Liver (tissue), 9 donors: ENCODE measurements around the gene IMPG1. TPM values are rescaled to one million over a fixed set of nuclear protein-coding genes. Genes with fewer than 3 reads are reported as not detected.
"Not testable (repeated sequence)": the region's sequence is repeated elsewhere in the genome, so short reads cannot be mapped to it uniquely, and the experiment has no call there.

Experiments
- DNase-seq: peaks from one replicate; pipeline ENCODE4 v3.0.0-alpha.2; 2017; ENCODE audit warnings: low spot score
- H3K27ac ChIP-seq, 2 donors: one replicate each; pipeline ENCODE4 v1.7.0; 2013; ENCODE audit warnings: inconsistent platforms in 2 of 2, low read length in 2 of 2, control low read depth in 1 of 2, low read depth in 1 of 2, mild to moderate bottlenecking in 1 of 2
- H3K27me3 ChIP-seq, 4 donors: one replicate each; pipeline versions ENCODE4 v1.6.1 to v1.7.0; 2013; ENCODE audit warnings: low read length in 3 of 4, inconsistent platforms in 1 of 4, mild to moderate bottlenecking in 1 of 4, moderate library complexity in 1 of 4; ENCODE audit not compliant: control insufficient read depth in 4 of 4, insufficient read depth in 4 of 4
- H3K36me3 ChIP-seq, 4 donors: one replicate each; pipeline versions ENCODE4 v1.6.1 to v1.7.0; 2013; ENCODE audit warnings: low read length in 3 of 4, mild to moderate bottlenecking in 3 of 4, low read depth in 1 of 4, moderate library complexity in 1 of 4; ENCODE audit not compliant: control insufficient read depth in 4 of 4, insufficient read depth in 3 of 4
- H3K4me1 ChIP-seq, 4 donors: one replicate each; pipeline versions ENCODE4 v1.6.1 to v1.7.0; 2013; ENCODE audit warnings: low read length in 3 of 4, mild to moderate bottlenecking in 3 of 4, moderate library complexity in 1 of 4; ENCODE audit not compliant: control insufficient read depth in 4 of 4, insufficient read depth in 4 of 4
- H3K4me3 ChIP-seq, 3 donors: one replicate each; pipeline versions ENCODE4 v1.6.1 to v1.7.0; 2013; ENCODE audit warnings: low read length in 3 of 3, control low read depth in 1 of 3, low read depth in 1 of 3, mild to moderate bottlenecking in 1 of 3
- H3K9ac ChIP-seq, 2 donors: one replicate each; pipeline ENCODE4 v1.7.0; 2013; ENCODE audit warnings: low read length in 2 of 2, mild to moderate bottlenecking in 2 of 2, moderate library complexity in 2 of 2, control low read depth in 1 of 2, low read depth in 1 of 2
- H3K9me3 ChIP-seq, 4 donors: one replicate each; pipeline versions ENCODE4 v1.6.1 to v1.7.0; 2013; ENCODE audit warnings: low read length in 3 of 4; ENCODE audit not compliant: control insufficient read depth in 4 of 4
- FOXA1 ChIP-seq: IDR thresholded peaks from 2 replicates; pipeline ENCODE4 v1.6.1; 2016; ENCODE audit warnings: antibody characterized with exemption
- FOXA2 ChIP-seq: IDR thresholded peaks from 2 replicates; pipeline ENCODE4 v1.6.1; 2016; ENCODE audit warnings: antibody characterized with exemption
- GABPA ChIP-seq, 2 donors: IDR thresholded peaks in 1 of 2; conservative IDR thresholded peaks in 1 of 2; 2 replicates each; pipeline ENCODE4 v1.6.1; 2016; ENCODE audit warnings: antibody characterized with exemption in 2 of 2, mild to moderate bottlenecking in 1 of 2, moderate library complexity in 1 of 2
- HNF4A ChIP-seq, 2 donors: conservative IDR thresholded peaks; 2 replicates each; pipeline ENCODE4 v1.6.1; 2016; ENCODE audit warnings: antibody characterized with exemption in 2 of 2, mild to moderate bottlenecking in 2 of 2
- HNF4G ChIP-seq: IDR thresholded peaks from 2 replicates; pipeline ENCODE4 v1.6.1; 2016; ENCODE audit warnings: antibody characterized with exemption
- JUND ChIP-seq, 2 donors: IDR thresholded peaks; 2 replicates each; pipeline ENCODE4 v1.6.1; 2016; ENCODE audit warnings: antibody characterized with exemption in 2 of 2
- RAD21 ChIP-seq, 2 donors: IDR thresholded peaks; 2 replicates each; pipeline ENCODE4 v1.6.1; 2016; ENCODE audit warnings: antibody characterized with exemption in 2 of 2, mild to moderate bottlenecking in 2 of 2
- SP1 ChIP-seq: IDR thresholded peaks from 2 replicates; pipeline ENCODE4 v1.6.1; 2018; ENCODE audit warnings: antibody characterized with exemption, mild to moderate bottlenecking
- TAF1 ChIP-seq: conservative IDR thresholded peaks from 2 replicates; pipeline ENCODE4 v1.6.1; 2016; ENCODE audit warnings: antibody characterized with exemption, mild to moderate bottlenecking
- YY1 ChIP-seq: IDR thresholded peaks from 2 replicates; pipeline ENCODE4 v1.6.1; 2016; ENCODE audit warnings: antibody characterized with exemption, mild to moderate bottlenecking
- WGBS: extraction: QIAGEN DNeasy Blood & Tissue Kit; methylation state at CpG from one replicate; pipeline ENCODE4 v1.1.7; 2013; 5-methylcytosine and 5-hydroxymethylcytosine counted together
- polyA plus RNA-seq, 2 donors: library from polyadenylated mRNA; stranded (reverse) in 1 of 2; unstranded in 1 of 2; fragments of 200-250 nt in 1 of 2; fragments of >200 nt in 1 of 2; fragmentation: Nextera tagmentation in 1 of 2; extraction: Ambion mirVana in 1 of 2; gene quantifications; one replicate each; pipeline versions ENCODE4 v1.2.1 to v1.2.3, GENCODE V29; 2013 to 2015
- total RNA-seq, 2 donors: library from RNA; depleted of rRNA; stranded (reverse); fragments of >200 nt; gene quantifications; one replicate each; pipeline ENCODE4 v1.2.3, GENCODE V29; 2014
- TF ChIP-seq, protein P1 (sequence below): IDR thresholded peaks from 2 replicates; pipeline ENCODE4 v1.6.1; 2016; ENCODE audit warnings: antibody characterized with exemption
- TF ChIP-seq, protein P2 (sequence below): IDR thresholded peaks from 2 replicates; pipeline ENCODE4 v1.6.1; 2016; ENCODE audit warnings: antibody characterized with exemption
- TF ChIP-seq, protein P3 (sequence below): IDR thresholded peaks from 2 replicates; pipeline ENCODE4 v1.6.1; 2016; ENCODE audit warnings: antibody characterized with exemption, mild to moderate bottlenecking
- donor health status: healthy.
- donor health status: healthy.
- donor health status: healthy.
- donor health status: healthy.
- donor health status: healthy.

Gene IMPG1
- total and polyA plus RNA-seq, 4 donors = not detected

DNA sequence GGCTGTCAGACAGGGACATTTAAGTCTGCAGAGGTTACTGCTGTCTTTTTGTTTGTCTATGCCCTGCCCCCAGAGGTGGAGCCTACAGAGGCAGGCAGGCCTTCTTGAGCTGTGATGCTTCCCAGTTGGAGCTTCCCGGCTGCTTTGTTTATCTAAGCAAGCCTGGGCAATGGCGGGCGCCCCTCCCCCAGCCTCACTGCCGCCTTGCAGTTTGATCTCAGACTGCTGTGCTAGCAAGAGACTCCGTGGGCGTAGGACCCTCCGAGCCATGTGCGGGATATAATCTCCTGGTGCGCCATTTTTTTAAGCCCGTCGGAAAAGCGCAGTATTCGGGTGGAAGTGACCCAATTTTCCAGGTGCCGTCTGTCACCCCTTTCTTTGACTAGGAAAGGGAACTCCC is 167.3 kb downstream of the IMPG1 start:
- not testable (repeated sequence) for H3K27me3 ChIP-seq, DNase-seq, H3K9me3 ChIP-seq, H3K36me3 ChIP-seq, H3K4me3 ChIP-seq, H3K27ac ChIP-seq, H3K9ac ChIP-seq, H3K4me1 ChIP-seq
- 95% methylated on average over 14 of the region's 14 CpGs for WGBS

DNA sequence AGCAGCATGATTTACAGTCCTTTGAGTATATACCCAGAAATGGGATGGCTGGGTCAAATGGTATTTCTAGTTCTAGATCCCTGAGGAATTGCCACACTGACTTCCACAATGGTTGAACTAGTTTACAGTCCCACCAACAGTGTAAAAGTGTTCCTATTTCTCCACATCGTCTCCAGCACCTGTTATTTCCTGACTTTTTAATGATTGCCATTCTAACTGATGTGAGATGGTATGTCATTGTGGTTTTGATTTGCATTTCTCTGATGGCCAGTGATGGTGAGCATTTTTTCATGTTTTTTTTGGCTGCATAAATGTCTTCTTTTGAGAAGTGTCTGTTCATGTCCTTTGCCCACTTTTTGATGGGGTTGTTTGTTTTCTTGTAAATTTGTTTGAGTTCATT is 172.2 kb downstream of the IMPG1 start:
- WGBS = 96% methylated on average over 1 of the region's 1 CpG
- H3K4me1 ChIP-seq, H3K27me3 ChIP-seq, H3K4me3 ChIP-seq, H3K36me3 ChIP-seq, H3K9ac ChIP-seq, H3K9me3 ChIP-seq, H3K27ac ChIP-seq, DNase-seq: not testable (repeated sequence)

DNA sequence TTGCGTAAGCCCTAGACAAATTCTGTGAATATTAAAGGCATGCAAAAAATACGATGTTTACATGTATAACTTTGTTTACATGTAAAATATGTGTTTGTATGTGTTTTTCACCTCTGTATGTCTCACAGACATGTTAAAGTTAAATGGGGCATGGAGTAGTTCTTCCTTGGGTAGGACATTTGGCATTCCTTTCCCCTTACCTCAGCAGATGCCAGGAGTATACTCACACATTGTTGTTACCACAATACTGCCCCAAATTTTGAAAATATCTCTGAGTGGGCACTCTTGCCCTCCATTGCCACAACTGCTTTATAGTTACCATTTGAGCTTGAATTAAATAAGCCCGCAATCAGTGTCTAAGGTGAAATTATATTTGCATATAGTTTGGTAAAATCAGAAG is 175.9 kb downstream of the IMPG1 start:
- H3K4me3 ChIP-seq = no peak overlapping the region
- H3K27me3 ChIP-seq = no peaks in the 10 kb centered on the region
- 66% methylated on average over 3 of the region's 3 CpGs for WGBS
- TF ChIP-seq FOXA1 (no peak), SP1 (no peak), HNF4G (no peak), YY1 (no peak), JUND (IDR thresholded peaks at IDR 0.05) (no peak), RAD21 (IDR thresholded peaks at IDR 0.05) (no peak), TAF1 (no peak), HNF4A (conservative IDR thresholded peaks at IDR 0.05) (no peak), FOXA2 (no peak), GABPA (IDR thresholded peaks at IDR 0.05 in 1 of 2, conservative IDR thresholded peaks at IDR 0.05 in 1 of 2) (no peak)
- TF ChIP-seq, protein P1, sequence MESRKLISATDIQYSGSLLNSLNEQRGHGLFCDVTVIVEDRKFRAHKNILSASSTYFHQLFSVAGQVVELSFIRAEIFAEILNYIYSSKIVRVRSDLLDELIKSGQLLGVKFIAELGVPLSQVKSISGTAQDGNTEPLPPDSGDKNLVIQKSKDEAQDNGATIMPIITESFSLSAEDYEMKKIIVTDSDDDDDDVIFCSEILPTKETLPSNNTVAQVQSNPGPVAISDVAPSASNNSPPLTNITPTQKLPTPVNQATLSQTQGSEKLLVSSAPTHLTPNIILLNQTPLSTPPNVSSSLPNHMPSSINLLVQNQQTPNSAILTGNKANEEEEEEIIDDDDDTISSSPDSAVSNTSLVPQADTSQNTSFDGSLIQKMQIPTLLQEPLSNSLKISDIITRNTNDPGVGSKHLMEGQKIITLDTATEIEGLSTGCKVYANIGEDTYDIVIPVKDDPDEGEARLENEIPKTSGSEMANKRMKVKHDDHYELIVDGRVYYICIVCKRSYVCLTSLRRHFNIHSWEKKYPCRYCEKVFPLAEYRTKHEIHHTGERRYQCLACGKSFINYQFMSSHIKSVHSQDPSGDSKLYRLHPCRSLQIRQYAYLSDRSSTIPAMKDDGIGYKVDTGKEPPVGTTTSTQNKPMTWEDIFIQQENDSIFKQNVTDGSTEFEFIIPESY = no peak
- TF ChIP-seq, protein P2, sequence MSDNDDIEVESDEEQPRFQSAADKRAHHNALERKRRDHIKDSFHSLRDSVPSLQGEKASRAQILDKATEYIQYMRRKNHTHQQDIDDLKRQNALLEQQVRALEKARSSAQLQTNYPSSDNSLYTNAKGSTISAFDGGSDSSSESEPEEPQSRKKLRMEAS = no peak
- TF ChIP-seq, protein P3, sequence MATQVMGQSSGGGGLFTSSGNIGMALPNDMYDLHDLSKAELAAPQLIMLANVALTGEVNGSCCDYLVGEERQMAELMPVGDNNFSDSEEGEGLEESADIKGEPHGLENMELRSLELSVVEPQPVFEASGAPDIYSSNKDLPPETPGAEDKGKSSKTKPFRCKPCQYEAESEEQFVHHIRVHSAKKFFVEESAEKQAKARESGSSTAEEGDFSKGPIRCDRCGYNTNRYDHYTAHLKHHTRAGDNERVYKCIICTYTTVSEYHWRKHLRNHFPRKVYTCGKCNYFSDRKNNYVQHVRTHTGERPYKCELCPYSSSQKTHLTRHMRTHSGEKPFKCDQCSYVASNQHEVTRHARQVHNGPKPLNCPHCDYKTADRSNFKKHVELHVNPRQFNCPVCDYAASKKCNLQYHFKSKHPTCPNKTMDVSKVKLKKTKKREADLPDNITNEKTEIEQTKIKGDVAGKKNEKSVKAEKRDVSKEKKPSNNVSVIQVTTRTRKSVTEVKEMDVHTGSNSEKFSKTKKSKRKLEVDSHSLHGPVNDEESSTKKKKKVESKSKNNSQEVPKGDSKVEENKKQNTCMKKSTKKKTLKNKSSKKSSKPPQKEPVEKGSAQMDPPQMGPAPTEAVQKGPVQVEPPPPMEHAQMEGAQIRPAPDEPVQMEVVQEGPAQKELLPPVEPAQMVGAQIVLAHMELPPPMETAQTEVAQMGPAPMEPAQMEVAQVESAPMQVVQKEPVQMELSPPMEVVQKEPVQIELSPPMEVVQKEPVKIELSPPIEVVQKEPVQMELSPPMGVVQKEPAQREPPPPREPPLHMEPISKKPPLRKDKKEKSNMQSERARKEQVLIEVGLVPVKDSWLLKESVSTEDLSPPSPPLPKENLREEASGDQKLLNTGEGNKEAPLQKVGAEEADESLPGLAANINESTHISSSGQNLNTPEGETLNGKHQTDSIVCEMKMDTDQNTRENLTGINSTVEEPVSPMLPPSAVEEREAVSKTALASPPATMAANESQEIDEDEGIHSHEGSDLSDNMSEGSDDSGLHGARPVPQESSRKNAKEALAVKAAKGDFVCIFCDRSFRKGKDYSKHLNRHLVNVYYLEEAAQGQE = no peak
- no peaks in the 10 kb centered on the region for H3K9me3 ChIP-seq
- H3K4me1 ChIP-seq = peaks cover 0 to 2% (median 1%) of the 10 kb centered on the region in 4 donors
- no peak for DNase-seq
- no peak overlapping the region for H3K9ac ChIP-seq
- H3K36me3 ChIP-seq = peaks cover 0 to 2% (median 0%) of the 10 kb centered on the region in 4 donors
- H3K27ac ChIP-seq = no peak overlapping the region
